ENCODE data around the gene FOXO4.

FOXO4 gene

DNA sequence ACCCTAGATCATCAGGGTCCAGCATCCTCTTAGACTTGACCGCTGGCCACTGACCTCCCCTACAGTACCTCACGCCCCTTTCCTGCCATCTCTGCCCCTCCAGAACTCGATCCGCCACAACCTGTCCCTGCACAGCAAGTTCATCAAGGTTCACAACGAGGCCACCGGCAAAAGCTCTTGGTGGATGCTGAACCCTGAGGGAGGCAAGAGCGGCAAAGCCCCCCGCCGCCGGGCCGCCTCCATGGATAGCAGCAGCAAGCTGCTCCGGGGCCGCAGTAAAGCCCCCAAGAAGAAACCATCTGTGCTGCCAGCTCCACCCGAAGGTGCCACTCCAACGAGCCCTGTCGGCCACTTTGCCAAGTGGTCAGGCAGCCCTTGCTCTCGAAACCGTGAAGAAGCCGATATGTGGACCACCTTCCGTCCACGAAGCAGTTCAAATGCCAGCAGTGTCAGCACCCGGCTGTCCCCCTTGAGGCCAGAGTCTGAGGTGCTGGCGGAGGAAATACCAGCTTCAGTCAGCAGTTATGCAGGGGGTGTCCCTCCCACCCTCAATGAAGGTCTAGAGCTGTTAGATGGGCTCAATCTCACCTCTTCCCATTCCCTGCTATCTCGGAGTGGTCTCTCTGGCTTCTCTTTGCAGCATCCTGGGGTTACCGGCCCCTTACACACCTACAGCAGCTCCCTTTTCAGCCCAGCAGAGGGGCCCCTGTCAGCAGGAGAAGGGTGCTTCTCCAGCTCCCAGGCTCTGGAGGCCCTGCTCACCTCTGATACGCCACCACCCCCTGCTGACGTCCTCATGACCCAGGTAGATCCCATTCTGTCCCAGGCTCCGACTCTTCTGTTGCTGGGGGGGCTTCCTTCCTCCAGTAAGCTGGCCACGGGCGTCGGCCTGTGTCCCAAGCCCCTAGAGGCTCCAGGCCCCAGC, 5.2 kb downstream of the FOXO4 start:
- DNase-seq = no peak

- DNase-seq = no peak
Measured at GRCh38 chrX:71102292-71102691, 6.6 kb downstream of the FOXO4 start.

- DNase-seq = no peak
Measured at GRCh38 chrX:71103110-71103983, 7.7 kb downstream of the FOXO4 start.

DNA sequence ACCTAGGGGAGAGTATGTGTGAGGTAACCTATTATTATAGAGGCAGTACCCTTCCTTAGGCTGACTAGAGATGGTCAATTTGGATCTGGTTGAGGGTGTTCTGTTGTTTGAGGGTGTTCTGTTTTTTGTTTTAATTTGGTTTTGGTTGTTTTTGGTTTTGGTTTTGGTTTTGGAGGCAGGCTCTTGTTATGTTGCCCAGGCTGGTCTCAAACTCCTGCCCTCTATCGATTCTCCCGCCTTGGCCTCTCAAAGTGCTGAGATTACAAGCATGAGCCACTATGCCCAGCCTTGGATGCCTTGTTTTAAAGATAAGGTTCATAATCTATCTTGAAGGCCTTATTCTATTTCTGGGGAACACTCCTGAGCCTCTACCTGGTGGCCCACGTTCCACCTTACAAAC, 10.0 kb downstream of the FOXO4 start:
- no peak for DNase-seq

GRCh38 chrX:71106427-71106826, 10.8 kb downstream of the FOXO4 start, which contains the start of gene CXorf65:
CXorf65 (minus strand) TSS chrX:71106740; CDS start chrX:71106556, 184 bp downstream.
- DNase-seq = no peak

DNA sequence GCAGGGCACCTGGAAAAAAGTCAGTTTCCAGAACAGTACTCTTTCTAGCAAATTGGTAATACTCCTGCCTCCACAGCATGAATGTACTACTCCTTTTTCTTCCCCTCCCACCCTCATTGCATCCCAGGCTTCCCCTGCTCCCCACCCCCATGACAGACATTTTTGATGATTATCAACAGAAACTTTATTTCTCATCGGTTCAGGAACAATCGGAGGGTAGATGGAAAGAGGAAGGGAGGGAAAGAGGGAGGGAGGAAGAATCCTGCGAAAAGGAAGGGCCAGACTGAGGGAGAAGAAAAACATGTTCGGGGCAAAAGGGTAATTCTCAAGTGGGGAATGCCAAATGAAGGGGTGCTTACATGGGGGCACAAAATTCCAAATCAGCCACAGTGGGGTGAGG, 11.6 kb downstream of the FOXO4 start:
- no peak for DNase-seq

DNA sequence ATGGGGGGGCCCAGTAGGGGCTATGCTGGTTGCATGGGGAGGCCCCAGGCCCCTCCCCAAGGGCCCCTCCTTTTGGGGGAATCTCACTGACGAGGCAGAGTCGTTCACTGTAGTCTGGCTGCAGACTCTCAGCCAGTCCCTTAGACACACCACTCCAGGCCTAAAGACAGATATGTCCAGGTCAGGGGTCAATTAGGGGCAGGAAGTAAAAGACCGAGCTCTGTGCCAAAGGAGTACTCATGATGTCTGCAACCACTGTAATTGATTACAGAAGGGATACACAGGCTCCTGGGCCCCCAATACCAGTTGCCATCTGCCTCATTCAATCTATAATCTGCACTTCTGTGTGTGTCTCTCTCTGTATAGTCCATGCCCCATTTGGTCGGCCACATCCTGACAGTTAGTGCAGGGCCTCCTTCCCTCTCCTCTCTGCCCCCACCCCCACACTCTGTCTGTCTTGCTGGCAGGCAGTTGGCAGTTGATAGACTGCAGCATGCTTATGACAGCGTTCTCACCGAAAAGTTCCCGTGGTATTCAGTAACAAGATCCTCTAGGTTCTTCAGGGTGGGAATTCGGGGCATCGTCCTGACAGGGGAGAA, 12.2 kb downstream of the FOXO4 start:
- DNase-seq = no peak

- DNase-seq = no peak
Measured at GRCh38 chrX:71109051-71109450, 13.4 kb downstream of the FOXO4 start.

- DNase-seq = no peak
Measured at GRCh38 chrX:71111141-71111843, 15.6 kb downstream of the FOXO4 start, which contains the start of gene IL2RG. IL2RG (minus strand) TSS chrX:71111577; CDS start chrX:71111539, 38 bp downstream.

- no peak for DNase-seq
Measured at GRCh38 chrX:71111921-71112431, 16.3 kb downstream of the FOXO4 start.

GRCh38 chrX:71117358-71117757, 21.7 kb downstream of the FOXO4 start:
- no peak for DNase-seq

DNA sequence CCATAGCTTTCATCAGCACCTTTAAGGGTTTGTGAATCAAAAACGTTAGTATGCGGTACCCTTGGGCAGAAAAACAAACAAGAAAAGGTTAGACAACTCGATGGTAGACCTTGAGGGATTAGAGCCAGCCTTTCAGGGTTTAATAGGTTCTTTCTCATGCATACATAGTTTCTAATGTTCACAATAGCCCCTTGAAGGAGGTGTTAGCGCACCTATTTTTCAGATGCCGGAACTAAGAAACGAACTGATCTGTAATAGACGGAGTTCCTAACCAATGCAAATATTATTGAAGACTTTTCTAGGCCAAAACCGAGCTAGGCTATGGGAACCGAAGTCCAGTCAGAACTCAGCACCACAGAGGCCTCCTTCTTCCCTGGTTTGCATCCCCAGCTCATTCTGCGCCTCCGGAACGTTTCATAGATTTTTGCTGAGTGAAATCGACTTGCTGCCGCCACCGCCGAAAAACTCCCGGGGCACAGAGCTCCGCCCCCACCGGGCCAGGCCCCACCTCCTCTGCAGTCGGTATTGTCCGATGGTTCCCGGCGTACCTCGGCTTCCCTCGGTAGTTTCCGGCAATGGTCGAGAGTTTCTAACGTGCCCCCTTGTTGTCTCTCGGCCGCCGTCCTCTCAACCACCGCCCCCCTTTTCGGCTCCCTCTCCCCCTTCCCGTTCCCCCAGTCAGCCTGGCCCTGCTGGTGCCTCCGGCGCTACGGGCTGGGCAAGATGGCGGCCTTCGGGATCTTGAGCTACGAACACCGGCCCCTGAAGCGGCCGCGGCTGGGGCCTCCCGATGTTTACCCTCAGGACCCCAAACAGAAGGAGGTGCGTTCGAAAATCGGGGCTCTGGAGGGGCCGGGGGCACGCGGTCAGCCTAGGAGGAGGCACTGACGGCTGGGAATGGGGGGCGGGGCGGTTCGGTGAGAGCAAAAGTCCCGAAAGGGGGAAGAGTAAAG, 22.7 kb downstream of the FOXO4 start, which contains the start of gene MED12:
Gene MED12, plus strand, starts transcription at position 565 of the 953 bp plus-strand sequence. Its CDS starts 159 bp downstream, at position 724.
- peak; percentile 69 for DNase-seq

DNA sequence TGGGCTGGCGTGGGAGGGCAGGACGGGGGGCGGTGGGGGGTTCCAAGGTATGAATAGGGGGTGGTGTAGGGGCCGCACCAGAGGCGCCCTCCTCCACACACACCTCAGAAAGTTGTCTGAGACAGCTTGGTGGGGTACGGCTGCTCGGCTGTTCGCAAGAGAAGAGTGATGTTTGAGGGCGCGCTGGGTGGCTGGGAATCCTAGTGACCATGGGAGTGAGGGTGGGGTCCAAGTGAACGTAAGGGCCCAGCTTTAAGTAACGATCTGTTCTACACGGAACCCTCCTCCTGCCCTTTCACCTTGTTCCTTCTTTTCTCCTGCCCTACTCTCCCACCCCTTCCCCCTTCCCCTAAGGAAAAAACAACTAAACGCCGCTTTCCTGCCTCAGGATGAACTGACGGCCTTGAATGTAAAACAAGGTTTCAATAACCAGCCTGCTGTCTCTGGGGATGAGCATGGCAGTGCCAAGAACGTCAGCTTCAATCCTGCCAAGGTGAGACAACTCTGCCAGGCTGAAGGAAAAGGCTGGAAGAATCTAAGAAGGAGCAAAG, 23.4 kb downstream of the FOXO4 start:
- peak; percentile 13 for DNase-seq

- no peak for DNase-seq
Measured at GRCh38 chrX:71128166-71128833, 32.6 kb downstream of the FOXO4 start.

DNA sequence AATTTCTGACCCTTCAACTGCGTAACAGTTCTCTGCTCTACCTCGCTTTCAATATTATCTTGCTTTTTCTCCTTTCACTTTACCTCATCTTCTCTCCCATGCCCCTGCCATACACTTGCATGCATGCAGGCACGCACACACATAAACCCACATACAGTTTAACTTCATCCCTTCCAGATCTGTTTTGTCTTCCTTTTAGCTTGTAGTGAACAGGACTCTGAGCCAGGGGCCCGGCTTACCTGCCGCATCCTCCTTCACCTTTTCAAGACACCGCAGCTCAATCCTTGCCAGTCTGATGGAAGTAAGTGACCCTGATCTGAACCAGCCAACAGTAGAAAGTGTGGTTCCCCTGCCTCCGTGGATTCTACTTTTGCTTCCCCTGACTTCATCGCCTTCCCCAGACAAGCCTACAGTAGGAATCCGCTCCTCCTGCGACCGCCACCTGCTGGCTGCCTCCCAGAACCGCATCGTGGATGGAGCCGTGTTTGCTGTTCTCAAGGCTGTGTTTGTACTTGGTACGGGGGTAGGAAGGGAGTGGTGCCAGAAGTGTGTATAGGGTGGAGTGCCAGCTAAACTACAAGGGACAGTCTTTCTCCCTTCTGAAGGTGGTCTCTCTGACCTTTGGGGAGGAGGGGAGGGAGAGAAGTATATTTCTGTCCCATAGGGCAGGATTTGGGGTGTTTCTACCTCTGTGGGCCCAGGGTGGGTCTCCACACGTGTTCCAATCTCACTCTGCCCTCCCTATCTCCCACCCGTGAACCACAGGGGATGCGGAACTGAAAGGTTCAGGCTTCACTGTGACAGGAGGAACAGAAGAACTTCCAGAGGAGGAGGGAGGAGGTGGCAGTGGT, 33.5 kb downstream of the FOXO4 start:
- DNase-seq = no peak

DNA sequence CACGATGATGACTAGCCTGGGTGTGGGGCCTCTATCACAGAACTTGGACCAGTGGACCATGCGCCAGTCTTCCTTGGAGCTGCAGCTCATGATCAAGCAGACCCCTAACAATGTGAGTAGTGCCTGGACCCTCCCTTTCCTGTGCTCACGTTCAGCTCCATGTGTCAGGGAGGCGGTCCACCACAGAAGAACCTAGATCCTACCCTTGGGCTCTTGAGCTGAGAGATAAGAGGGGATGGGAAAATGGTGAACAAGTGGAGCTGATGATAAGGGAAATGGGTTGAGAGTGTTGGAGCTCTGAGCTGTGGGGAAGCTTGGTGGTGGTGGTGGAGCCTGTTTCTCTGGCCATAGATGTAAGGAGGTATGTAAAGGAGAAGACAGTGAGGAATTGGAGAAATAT, 35.9 kb downstream of the FOXO4 start:
- no peak for DNase-seq

GRCh38 chrX:71140440-71140839, 44.8 kb downstream of the FOXO4 start:
- DNase-seq = no peak

- DNase-seq = no peak
Measured at GRCh38 chrX:71143508-71143907, 47.9 kb downstream of the FOXO4 start.

GRCh38 chrX:71144651-71145050, 49.0 kb downstream of the FOXO4 start, which contains the start of gene NLGN3:
NLGN3 (plus strand) TSS chrX:71144841; CDS start chrX:71147750, 2,909 bp downstream.
- no peak for DNase-seq
